ENCODE measurements around the gene YIPF2.

Gene YIPF2

DNA sequence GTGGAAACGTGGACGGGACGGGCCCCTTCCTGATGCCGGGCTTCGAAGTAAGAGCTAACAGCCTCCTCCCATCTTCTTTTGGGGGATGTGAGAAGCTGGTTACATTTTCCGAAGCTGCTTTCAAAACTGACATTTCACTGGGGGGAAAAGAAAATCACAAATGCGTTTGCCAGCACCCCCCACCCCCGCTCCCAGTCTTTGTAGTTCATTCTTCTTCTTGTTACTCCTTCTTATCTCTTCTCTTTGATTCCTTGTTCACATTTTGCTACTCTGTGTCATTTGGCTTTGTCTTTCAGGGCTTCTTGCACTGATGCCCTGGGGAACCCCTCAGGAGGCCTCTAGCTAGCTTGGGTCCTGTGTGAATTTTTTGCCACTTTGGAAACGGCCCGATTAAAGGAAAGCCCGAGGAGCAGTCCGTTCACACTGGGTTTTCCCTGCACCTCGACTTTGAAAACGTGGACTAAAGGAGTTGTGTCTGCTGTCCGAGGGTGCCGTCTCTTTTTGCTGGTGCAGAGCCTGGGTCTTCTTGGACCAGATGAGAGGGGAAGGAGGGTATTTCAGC, 55.8 kb downstream of the YIPF2 start:
- DNase-seq, result no peak

Data from activated gamma-delta T cell (primary cell).